OCI-LY1 (cell line): ENCODE measurements around the gene RILPL2.
"Not testable (repeated sequence)": the region's sequence is repeated elsewhere in the genome, so short reads cannot be mapped to it uniquely, and the experiment has no call there.

Experiments used
- CTCF ChIP-seq: fragments of 200-600 bp; sonication (generic), shearing (Covaris generic); IDR thresholded peaks from 2 replicates; pipeline ENCODE4 v1.5.1; 2017; ENCODE audit warnings: mild to moderate bottlenecking, antibody characterized with exemption, low read length, moderate library complexity, mixed read lengths
- EZH2 ChIP-seq: fragments of 200-600 bp; sonication (generic), shearing (Covaris generic); IDR thresholded peaks from 2 replicates; pipeline ENCODE4 v1.8.0; 2017; ENCODE audit warnings: borderline replicate concordance, mixed run types, mild to moderate bottlenecking, antibody characterized with exemption, low read length, moderate library complexity, mixed read lengths

DNA sequence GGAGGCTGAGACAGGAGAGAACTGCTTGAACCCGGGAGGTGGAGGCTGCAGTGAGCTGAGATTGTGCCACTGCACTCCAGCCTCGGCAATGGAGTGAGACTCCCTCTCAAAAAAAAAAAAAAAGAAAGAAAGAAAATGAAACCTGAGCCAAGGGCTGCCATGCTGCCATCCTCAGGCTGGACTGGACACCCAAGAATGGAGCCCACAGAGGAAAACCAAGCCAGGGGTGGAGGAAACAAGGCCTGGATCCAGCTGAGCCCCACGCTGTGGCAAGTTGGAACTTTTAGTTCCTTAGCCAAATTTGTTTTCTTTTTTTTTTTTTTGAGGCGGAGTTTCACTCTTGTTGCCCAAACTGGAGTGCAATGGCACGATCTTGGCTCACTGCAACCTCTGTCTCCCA is 44.8 kb upstream of the RILPL2 start:
- not testable (repeated sequence) for TF ChIP-seq CTCF, EZH2
